MM.1S (cell line): ENCODE data around the gene AMH.

ENCODE experiments used
- EZH2 ChIP-seq: fragments of 300-600 bp; sonication (generic); optimal IDR thresholded peaks from 2 replicates; pipeline ENCODE3; 2017; ENCODE audit warnings: low read depth, mild to moderate bottlenecking, antibody characterized with exemption, low read length, mixed read lengths
- EZH2phosphoT487 ChIP-seq: fragments of 300-600 bp; sonication (generic); IDR thresholded peaks from 2 replicates; pipeline ENCODE4 v1.6.1; 2018; ENCODE audit warnings: antibody characterized with exemption, low read length
- TF ChIP-seq, protein P1 (sequence below): fragments of 300-600 bp; sonication (generic); IDR thresholded peaks from 2 replicates; pipeline ENCODE4 v1.5.1; 2016; ENCODE audit warnings: antibody characterized with exemption, low read length, mixed read lengths

DNA sequence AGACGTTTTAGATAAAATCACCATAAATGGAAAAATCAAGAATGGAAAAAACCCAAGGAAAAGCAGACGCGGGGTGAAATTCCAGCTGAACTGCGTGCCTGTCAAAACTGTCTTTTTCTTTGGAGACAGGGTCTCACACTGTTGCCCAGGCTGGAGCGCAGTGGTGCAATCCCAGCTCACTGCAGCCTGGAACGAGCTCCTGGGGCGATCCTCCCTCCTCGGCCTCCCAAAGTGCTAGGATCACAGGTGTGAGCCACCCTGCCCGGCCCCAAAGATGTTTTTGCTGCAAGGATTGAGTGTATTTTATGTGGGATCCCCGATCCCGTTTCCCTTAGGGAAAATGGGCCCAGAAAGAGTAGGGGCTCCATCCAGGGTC, 33.7 kb downstream of the AMH start:
- TF ChIP-seq, protein P1, sequence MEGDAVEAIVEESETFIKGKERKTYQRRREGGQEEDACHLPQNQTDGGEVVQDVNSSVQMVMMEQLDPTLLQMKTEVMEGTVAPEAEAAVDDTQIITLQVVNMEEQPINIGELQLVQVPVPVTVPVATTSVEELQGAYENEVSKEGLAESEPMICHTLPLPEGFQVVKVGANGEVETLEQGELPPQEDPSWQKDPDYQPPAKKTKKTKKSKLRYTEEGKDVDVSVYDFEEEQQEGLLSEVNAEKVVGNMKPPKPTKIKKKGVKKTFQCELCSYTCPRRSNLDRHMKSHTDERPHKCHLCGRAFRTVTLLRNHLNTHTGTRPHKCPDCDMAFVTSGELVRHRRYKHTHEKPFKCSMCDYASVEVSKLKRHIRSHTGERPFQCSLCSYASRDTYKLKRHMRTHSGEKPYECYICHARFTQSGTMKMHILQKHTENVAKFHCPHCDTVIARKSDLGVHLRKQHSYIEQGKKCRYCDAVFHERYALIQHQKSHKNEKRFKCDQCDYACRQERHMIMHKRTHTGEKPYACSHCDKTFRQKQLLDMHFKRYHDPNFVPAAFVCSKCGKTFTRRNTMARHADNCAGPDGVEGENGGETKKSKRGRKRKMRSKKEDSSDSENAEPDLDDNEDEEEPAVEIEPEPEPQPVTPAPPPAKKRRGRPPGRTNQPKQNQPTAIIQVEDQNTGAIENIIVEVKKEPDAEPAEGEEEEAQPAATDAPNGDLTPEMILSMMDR, result no peak
- TF ChIP-seq EZH2 (no peak), EZH2phosphoT487 (no peak)
